GM08714 (cell line): ENCODE data around the gene ALPK3.

ENCODE experiments used
- H3K4me3 ChIP-seq: fragments of 200-500 bp; sonication (Bioruptor generic); 2 replicates; pipeline ENCODE4 v1.5.1; 2014; ENCODE audit warnings: mild to moderate bottlenecking, low read length, inconsistent platforms
- ZNF274 ChIP-seq: IDR thresholded peaks from 2 replicates; pipeline ENCODE4 v1.6.1; 2012; ENCODE audit warnings: mild to moderate bottlenecking, low read depth, low read length

ALPK3 gene

DNA sequence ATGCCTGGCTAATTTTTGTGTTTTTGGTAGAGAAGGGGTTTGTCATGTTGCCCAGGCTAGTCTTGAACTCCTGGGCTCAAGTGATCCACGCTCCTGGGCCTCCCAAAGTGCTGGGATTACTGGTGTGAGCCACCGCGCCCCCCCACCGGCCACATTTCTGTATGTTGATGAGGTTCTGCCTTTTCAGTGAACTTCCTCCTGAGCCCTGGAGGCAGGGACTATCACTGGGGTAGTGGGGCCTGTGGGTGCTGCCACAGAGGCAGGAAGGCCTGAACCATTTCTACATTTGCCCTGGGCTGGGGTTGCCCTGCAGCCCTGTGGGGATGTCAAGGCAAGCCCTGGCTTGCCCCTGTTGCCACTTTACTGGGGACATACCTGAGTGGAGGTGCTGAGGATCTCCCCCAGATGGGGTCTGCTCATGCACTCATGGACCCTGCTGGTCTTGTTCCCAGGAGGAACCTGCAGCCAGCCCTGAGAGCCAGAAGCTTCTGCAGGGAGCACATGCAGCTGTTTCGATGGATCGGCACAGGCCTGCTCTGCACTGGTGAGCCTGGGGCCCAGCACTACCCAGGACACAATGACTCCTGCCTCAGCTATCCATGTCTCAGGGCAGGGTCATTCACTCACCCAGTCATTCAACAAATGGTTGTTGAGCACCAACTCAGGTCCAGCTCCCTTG, 73.0 kb downstream of the ALPK3 start:
- H3K4me3 ChIP-seq, result no peak overlapping the region
- TF ChIP-seq ZNF274, result no peak

DNA sequence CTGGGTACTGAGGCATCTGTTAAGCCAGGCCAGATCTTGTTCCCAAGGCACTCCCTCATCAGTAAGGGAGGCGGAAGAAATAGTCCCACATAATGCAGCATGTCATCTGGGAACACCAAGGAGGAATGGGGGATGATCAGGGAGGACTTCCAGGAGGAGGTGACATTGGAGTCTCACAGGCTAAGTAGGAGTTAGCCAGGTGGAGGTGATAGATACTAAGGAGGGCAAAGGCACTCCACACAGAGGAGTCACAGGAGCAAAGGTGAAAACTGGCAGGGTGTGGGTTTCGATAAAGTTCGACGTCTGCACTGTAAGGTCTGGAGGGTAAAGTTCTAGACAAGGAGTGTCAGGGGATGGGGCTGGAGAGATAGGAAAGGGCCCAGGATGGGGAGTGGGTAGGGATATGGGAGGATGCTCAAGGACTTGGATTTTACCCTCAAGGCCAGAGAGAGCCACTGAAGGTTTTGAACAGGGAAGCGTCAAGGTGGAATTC, 73.6 kb downstream of the ALPK3 start:
- no peak for TF ChIP-seq ZNF274
- no peak overlapping the region for H3K4me3 ChIP-seq

DNA sequence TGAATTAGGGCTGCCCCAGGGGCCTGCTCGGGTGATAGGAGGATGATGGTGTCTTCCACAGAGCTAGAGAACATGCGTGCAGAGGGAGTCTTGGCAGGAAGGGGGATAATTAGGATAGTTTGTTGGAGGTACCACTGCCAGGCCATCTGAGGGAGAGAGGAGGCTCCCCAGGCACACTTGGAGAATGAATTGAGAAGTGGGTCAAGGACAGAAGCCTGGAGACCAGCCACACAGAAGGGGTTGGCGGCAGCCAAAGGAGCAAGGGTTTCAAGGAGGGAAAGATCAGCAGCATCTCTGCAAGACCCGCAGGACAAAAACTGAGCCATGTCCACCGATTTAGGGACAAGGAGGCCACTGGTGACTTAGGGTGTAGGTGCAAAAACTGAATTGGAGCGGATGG, 74.2 kb downstream of the ALPK3 start:
- no peak overlapping the region for H3K4me3 ChIP-seq
- TF ChIP-seq ZNF274, result no peak

DNA sequence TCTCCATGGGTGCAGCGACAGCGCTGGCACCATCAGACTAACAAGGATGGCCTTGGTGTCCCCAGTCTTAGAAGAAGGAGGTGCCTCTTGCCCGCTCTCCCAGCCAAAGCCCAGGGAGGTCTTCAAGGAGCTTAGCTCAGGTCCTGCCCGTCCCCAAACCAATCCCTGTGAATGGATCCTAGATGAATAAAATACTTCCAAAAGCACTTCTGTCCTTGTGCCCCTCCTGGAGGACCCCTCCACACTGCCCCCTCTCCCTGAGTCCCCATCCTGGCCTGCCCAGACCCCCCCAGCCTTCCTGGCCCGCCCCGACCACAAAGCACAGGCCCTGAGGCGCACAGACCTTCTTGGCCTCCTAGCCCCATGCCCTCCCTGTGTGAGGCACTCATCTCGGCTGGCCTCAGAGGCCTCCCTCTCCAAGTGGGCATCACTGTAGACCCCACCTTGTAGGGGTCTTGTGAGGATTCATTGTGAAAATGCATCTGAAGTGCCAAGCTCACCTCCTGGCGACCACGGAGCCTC, 75.7 kb downstream of the ALPK3 start:
- no peak overlapping the region for H3K4me3 ChIP-seq
- TF ChIP-seq ZNF274, result no peak

DNA sequence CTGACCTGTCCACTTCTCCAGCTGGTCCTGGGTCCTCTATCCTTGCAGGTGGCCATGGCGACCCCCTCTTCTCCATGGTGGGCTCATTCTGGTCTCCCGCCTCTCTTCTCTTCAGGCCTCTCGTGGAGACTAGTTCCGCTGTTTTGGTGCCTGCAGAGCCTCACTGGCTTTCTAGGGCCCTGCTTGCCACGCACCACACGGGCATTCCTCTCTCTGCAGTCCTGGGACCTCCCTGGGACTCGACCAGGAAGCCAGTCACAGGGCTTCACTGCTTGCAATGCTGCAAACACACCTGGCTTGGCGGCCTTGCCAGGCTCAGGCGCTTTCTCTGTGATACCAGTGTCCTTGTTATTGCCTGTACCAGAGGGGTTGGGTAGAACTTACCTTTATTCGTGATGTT, 76.5 kb downstream of the ALPK3 start:
- TF ChIP-seq ZNF274, result no peak
- H3K4me3 ChIP-seq, result no peak overlapping the region

DNA sequence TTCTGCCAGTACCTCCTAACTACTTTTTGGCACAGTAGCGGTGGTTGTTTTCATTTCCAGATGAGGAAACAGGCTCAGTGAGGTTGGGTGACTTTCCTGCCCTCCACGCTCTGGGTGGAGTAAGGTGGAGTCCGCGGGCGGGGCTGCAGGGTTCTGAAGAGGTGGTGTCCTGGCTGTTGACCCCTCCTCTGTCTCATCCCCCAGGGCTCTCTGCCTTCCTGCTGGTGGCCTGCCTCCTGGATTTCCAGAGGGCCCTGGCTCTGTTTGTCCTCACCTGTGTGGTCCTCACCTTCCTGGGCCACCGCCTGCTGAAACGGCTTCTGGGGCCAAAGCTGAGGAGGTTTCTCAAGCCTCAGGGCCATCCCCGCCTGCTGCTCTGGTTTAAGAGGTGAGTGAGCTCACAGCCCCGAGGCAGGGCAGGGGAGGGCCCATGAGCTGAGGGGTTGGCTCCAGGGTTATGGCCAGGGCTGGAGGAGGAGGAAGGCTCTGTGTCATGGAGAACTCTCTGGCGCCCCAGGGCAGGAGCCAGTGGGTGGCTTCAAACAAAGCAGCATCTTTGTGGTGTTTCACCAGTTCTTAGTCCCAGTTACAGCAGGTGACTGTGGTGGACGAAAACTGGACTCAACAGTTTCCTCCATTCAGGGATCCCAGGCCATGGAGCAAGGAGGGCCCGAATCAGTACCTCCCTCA, 77.7 kb downstream of the ALPK3 start:
- no peak for TF ChIP-seq ZNF274
- H3K4me3 ChIP-seq, result no peak overlapping the region

DNA sequence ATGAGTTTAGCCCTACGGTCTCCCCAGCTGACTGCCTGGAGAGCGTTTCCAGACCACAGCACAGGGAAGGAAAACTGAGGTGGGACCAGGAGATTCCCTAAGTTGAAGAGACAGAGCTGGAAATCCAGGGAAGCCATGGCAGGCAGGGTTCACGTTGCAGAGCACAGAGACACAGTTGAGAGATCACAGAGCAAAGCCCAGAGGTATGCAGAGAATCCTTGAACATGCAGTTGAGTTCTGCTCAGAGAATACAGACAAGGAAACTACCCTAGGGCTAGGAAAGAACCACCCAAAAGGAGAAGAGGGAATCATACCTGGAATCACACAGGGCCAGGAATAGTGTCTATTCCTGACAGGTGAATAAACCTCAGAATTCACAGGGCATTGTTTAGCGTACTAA, 81.6 kb downstream of the ALPK3 start:
- H3K4me3 ChIP-seq, result no peak overlapping the region
- TF ChIP-seq ZNF274, result no peak

DNA sequence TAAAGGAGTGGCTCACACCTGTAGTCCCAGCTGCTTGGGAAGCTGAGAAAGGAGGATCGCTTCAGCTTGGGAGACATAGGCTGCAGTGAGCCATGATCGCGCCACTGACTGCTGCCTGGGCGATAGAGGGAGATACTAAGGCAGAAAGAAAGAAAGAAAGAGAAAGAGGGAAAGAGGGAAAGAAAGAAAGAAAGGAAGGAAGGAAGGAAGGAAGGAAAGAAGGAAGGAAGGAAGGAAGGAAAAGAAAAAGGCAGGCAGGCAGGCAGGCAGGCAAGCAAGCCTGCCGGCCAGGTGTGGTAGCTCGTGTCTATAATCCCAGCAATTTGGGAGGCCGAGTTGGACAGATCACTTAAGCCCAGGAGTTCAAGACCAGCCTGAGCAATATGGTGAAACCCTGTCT, 82.6 kb downstream of the ALPK3 start:
- no peak for TF ChIP-seq ZNF274
- H3K4me3 ChIP-seq, result no peak overlapping the region

DNA sequence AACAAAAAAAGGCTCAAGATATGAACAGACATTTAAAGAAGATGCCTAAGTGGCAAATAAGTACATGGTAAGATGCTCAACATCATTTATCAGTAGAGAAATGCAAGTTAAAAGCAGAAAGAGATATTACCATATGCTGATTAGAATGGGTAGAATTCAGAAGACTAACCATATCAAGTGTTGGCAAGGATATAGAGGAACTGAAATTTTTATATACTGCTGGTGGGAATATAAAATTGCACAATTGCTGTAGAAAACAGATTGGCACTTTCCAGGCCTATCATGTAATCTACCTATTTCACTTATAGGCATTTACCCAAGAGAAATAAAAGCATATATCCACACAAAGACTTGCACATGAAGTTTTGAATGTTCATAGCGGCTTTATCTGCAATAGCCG, 84.4 kb downstream of the ALPK3 start:
- H3K4me3 ChIP-seq, result no peak overlapping the region
- no peak for TF ChIP-seq ZNF274

DNA sequence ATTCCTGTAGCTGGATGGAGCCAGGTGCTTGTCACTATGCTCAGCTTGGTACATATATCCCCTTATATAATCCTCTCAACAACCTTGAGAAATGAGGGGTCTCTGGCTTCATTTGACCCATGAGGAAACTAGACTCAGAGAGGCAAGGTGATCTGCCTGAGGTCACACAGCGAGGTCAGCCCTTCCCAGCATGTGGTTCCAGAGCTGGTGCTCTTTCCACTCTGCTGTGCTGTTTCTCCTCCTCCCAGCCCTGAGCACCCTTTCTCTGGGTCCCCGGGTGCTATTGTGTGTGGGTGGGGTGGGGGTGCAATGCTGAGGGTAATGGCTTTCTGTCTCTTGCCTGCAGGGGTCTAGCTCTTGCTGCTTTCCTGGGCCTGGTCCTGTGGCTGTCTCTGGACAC, 86.6 kb downstream of the ALPK3 start:
- no peak overlapping the region for H3K4me3 ChIP-seq
- TF ChIP-seq ZNF274, result no peak

DNA sequence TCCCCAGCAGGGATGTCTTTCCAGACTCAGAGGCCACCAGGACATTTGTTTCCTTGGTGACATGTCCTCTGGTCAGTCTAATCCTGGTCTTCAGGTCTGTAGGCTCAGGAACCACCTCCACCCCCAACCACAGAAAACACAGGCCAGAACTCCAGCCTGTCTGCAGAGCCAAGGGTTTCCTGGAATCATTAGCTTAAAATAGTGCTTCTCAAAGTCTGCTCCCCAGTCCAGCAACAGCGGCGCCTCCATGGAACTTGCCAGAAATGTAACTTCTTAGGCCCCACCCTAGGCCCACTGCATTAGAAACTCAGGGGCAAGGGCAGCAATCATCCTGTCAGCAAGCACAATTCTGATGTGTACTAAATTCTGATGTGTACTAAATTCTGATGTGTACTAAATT, 87.3 kb downstream of the ALPK3 start:
- no peak for TF ChIP-seq ZNF274
- no peak overlapping the region for H3K4me3 ChIP-seq

DNA sequence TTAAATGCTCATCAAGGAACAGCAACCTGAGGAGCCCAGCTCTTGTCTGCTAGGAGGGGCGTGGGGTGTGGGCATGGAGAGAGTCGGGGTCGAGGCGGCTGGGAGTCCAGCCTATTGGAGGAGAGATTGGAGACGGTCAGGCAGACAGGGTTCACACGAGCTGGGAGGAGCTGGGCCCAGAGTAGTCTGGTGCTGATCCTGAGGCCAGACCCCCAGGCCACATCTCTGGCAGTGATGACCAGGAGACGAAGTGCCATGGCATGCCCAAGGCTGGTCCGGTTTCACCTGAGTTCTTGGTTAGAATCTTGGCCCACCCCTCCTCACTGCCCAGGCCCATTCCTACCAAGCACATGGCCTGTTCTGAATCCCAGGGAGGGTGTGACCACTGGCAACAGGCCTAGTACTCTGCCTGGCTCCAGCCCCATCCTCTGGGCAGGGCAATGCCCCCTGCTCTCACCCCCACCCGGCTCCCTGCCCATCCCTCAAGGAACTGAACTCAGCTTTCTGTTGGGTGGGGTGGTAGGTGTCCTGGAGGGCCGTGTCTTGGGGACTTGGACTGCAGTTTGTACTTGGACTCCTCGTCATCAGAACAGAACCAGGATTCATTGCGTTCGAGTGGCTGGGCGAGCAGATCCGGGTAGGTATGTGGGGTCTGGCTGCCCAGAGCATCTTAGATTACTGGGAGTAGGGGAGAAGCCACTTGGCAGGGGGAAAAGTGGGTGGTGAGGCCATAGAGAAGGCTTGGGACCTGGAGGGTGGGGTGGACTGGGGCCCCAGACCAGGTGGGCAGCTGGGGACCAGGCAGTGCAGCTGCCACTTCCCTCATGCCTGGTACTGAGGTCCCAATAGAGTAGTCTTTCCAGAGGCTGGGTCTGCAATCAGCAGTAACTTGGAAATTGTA, 88.1 kb downstream of the ALPK3 start:
- TF ChIP-seq ZNF274, result no peak
- no peak overlapping the region for H3K4me3 ChIP-seq

DNA sequence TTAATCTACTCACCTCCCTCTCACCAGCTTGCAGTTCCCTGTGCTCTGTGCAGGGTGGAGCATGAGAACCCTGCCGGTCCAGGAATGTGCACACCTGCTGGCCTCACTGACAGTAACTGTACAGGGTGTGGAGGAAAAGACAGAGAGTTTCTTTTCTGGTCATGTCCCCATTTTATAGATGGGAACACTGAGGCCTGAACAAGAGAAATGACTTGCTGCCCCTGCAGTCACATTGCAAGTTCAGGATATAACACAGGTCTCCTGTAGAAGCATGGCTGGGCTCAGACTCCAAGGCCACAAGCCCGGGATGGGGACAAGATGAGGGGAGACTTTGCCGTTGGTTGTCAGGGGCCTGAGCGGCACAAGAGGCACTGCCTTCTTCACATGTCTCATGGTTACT, 90.6 kb downstream of the ALPK3 start:
- no peak for TF ChIP-seq ZNF274
- H3K4me3 ChIP-seq, result no peak overlapping the region

DNA sequence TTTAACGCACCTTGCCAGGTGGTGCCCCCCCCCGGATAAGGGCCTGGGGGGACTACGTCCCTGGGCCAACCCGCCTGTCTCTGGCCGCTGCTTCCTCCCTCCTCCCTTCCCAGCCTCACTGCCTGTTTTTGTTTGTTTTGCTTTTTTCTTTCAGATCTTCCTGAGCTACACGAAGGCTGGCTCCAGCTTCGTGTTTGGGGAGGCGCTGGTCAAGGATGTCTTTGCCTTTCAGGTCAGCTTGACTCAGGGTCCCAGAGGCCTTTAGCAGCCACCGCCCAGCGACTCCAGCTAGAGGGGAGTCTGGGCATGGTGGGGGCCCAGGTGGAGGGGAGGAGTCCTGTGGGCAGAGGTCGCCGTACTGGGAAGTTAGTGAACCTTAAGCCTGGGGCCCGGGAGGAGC, 91.4 kb downstream of the ALPK3 start:
- H3K4me3 ChIP-seq, result no peak overlapping the region
- no peak for TF ChIP-seq ZNF274
